NOMO-1 treated with dmso at 0.1 percent for 144 hours (cell line): Measurements from ENCODE around the gene CMSS1.
"Not testable (repeated sequence)": the region's sequence is repeated elsewhere in the genome, so short reads cannot be mapped to it uniquely, and the experiment has no call there.

Experiments
- DNase-seq: peaks from one replicate; lab custom pipeline; 2025; ENCODE audit not compliant: unreplicated experiment; lab: John Stamatoyannopoulos, UW

Gene CMSS1

GRCh38 chr3:100209948-100210771 lies 392.5 kb downstream of the CMSS1 start:
- DNase-seq, result no peak

- DNase-seq, result no peak
Measured at GRCh38 chr3:100210772-100211135, 393.1 kb downstream of the CMSS1 start.

- DNase-seq, result no peak
Measured at GRCh38 chr3:100213891-100214573, 396.4 kb downstream of the CMSS1 start.

GRCh38 chr3:100214574-100214964 lies 396.9 kb downstream of the CMSS1 start:
- DNase-seq, result no peak

- no peak for DNase-seq
Measured at GRCh38 chr3:100216713-100217112, 399.1 kb downstream of the CMSS1 start.

- no peak for DNase-seq
Measured at GRCh38 chr3:100221159-100221558, 403.5 kb downstream of the CMSS1 start.

GRCh38 chr3:100225193-100225592 lies 407.5 kb downstream of the CMSS1 start:
- no peak for DNase-seq

GRCh38 chr3:100225883-100226282 lies 408.2 kb downstream of the CMSS1 start:
- DNase-seq, result no peak

- no peak for DNase-seq
Measured at GRCh38 chr3:100226712-100227429, 409.2 kb downstream of the CMSS1 start.

- no peak for DNase-seq
Measured at GRCh38 chr3:100227511-100227921, 409.9 kb downstream of the CMSS1 start.

- no peak for DNase-seq
Measured at GRCh38 chr3:100228247-100228646, 410.6 kb downstream of the CMSS1 start.

GRCh38 chr3:100229188-100229587 lies 411.5 kb downstream of the CMSS1 start:
- DNase-seq, result not testable (repeated sequence)

GRCh38 chr3:100230710-100231109 lies 413.0 kb downstream of the CMSS1 start:
- no peak for DNase-seq
